Stimulated activated naive CD4-positive, alpha-beta T cell (primary cell): ENCODE data around the gene AKAP13.

ENCODE experiments used
- DNase-seq, 6 experiments: peaks; one replicate each; lab custom pipeline; 2025; lab: John Stamatoyannopoulos, UW

AKAP13 gene

GRCh38 chr15:85767785-85768529, 387.6 kb downstream of the AKAP13 start:
- DNase-seq: no peak

GRCh38 chr15:85768595-85769168, 388.3 kb downstream of the AKAP13 start:
- no peak for DNase-seq

GRCh38 chr15:85769182-85769900, 388.9 kb downstream of the AKAP13 start:
- DNase-seq: no peak

GRCh38 chr15:85770096-85771041, 390.0 kb downstream of the AKAP13 start:
- no peak for DNase-seq

- DNase-seq: no peak
These were observed 390.9 kb downstream of the AKAP13 start for GRCh38 chr15:85771271-85771670.

- no peak for DNase-seq
These were observed 391.5 kb downstream of the AKAP13 start for GRCh38 chr15:85771781-85772445.

- no peak for DNase-seq
These were observed 392.3 kb downstream of the AKAP13 start for GRCh38 chr15:85772668-85773067.

- DNase-seq: no peak
These were observed 392.8 kb downstream of the AKAP13 start for GRCh38 chr15:85773249-85773648.

- DNase-seq: no peak
These were observed 393.6 kb downstream of the AKAP13 start for GRCh38 chr15:85773970-85774369.

GRCh38 chr15:85777250-85778106, 397.1 kb downstream of the AKAP13 start:
- DNase-seq: no peak

- no peak for DNase-seq
These were observed 397.8 kb downstream of the AKAP13 start for GRCh38 chr15:85778107-85778776.

- DNase-seq: no peak
These were observed 398.8 kb downstream of the AKAP13 start for GRCh38 chr15:85779249-85779648.

- no peak for DNase-seq
These were observed 400.0 kb downstream of the AKAP13 start for GRCh38 chr15:85780225-85780985.

GRCh38 chr15:85781099-85781498, 400.7 kb downstream of the AKAP13 start:
- no peak for DNase-seq

- no peak for DNase-seq
These were observed 401.7 kb downstream of the AKAP13 start for GRCh38 chr15:85782064-85782463.

- DNase-seq: peak in 1 of 6 experiments; percentile 27
These were observed 405.7 kb downstream of the AKAP13 start for GRCh38 chr15:85785887-85786780.

- no peak for DNase-seq
These were observed 406.3 kb downstream of the AKAP13 start for GRCh38 chr15:85786781-85787114.
